ENCODE measurements around the gene CCDC71.

DNA sequence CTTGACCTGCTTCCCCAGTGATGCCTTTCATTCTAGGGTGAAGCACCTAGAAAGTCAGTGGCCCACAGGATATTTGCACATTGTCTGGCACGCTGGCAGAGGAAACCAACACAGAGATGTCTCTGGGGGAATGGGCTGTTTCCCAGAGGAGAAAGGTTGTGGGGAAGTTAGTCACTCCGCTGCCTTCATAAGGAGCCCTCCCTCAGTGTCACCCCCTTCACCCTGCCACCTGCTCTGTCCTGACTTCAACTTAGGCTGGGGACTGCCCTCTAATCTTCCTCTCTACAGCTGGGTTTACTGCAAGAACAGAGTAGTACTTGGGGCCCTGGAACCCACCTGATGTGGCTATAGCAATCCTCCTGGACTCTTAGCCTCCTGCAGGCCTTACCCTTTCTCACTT, 10.9 kb upstream of the CCDC71 start:
- TF ChIP-seq, protein P1, sequence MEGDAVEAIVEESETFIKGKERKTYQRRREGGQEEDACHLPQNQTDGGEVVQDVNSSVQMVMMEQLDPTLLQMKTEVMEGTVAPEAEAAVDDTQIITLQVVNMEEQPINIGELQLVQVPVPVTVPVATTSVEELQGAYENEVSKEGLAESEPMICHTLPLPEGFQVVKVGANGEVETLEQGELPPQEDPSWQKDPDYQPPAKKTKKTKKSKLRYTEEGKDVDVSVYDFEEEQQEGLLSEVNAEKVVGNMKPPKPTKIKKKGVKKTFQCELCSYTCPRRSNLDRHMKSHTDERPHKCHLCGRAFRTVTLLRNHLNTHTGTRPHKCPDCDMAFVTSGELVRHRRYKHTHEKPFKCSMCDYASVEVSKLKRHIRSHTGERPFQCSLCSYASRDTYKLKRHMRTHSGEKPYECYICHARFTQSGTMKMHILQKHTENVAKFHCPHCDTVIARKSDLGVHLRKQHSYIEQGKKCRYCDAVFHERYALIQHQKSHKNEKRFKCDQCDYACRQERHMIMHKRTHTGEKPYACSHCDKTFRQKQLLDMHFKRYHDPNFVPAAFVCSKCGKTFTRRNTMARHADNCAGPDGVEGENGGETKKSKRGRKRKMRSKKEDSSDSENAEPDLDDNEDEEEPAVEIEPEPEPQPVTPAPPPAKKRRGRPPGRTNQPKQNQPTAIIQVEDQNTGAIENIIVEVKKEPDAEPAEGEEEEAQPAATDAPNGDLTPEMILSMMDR (IDR thresholded peaks at IDR 0.05; ENCODE audit: borderline replicate concordance, extremely low read depth, low read length, poor library complexity, severe bottlenecking) = no peak
- no peak for TF ChIP-seq EZH2 (IDR thresholded peaks at IDR 0.05; ENCODE audit: borderline replicate concordance, low read depth, low read length, severe bottlenecking)
